CD4-positive, alpha-beta T cell (primary cell): ENCODE results near the gene UBE3B. TPM values are rescaled to one million over a fixed set of nuclear protein-coding genes. Genes with fewer than 3 reads are reported as not detected.

Experiments used
- ATAC-seq: fragments of 200-7000 bp; cut with Tn5 transposase; one replicate; pipeline ENCODE4 v1.10.0; 2022; ENCODE audit warnings: mild to moderate bottlenecking; ENCODE audit not compliant: poor library complexity
- CTCF ChIA-PET: fragments of 350-600 bp; sonication (Branson Sonifier 250); formaldehyde crosslinking; loops from one replicate; lab custom pipeline; 2021; ENCODE audit warnings: antibody characterized with exemption, inconsistent platforms; lab: Charles Lee
- POLR2A ChIA-PET: fragments of 350-600 bp; sonication (Branson Sonifier 250); formaldehyde crosslinking; loops from one replicate; lab custom pipeline; 2021; ENCODE audit warnings: antibody characterized with exemption, inconsistent platforms; lab: Charles Lee
- DNase-seq, 14 experiments: peaks; one replicate each; pipeline ENCODE4 v3.0.0-alpha.2; 2013 to 2020; ENCODE audit warnings: mixed read lengths in 2 of 14
- H3K27ac ChIP-seq, 2 donors: one replicate each; pipeline versions ENCODE4 v1.5.1 to v1.7.0; 2013; ENCODE audit warnings: low read length in 2 of 2, low read depth in 1 of 2, mild to moderate bottlenecking in 1 of 2
- H3K27me3 ChIP-seq, 2 experiments: 1 replicate in 1 of 2; 2 replicates in 1 of 2; pipeline versions ENCODE4 v1.6.1 to v1.7.0; 2013; ENCODE audit warnings: low read length in 2 of 2, control low read depth in 1 of 2, mild to moderate bottlenecking in 1 of 2, moderate library complexity in 1 of 2; ENCODE audit not compliant: insufficient read depth in 2 of 2, control insufficient read depth in 1 of 2
- H3K36me3 ChIP-seq: one replicate; pipeline ENCODE4 v1.6.1; 2013; ENCODE audit warnings: low read length, control low read depth; ENCODE audit not compliant: insufficient read depth
- H3K4me1 ChIP-seq: one replicate; pipeline ENCODE4 v1.6.1; 2013; ENCODE audit warnings: low read length, control low read depth; ENCODE audit not compliant: insufficient read depth
- H3K4me3 ChIP-seq: one replicate; pipeline ENCODE4 v1.5.1; 2013; ENCODE audit warnings: mild to moderate bottlenecking, low read length, moderate library complexity
- H3K9me3 ChIP-seq, 2 experiments: 1 replicate in 1 of 2; 2 replicates in 1 of 2; pipeline versions ENCODE4 v1.6.1 to v1.7.0; 2013; ENCODE audit warnings: low read length in 2 of 2, mild to moderate bottlenecking in 2 of 2, control low read depth in 1 of 2, moderate library complexity in 1 of 2; ENCODE audit not compliant: control insufficient read depth in 1 of 2, insufficient read depth in 1 of 2
- H3K27ac Mint-ChIP-seq: one replicate; pipeline ENCODE4 v1.8.0; 2020; ENCODE audit warnings: mixed read lengths
- H3K27me3 Mint-ChIP-seq: one replicate; pipeline ENCODE4 v1.8.0; 2021; ENCODE audit warnings: mixed read lengths
- H3K36me3 Mint-ChIP-seq: one replicate; pipeline ENCODE4 v1.8.0; 2021; ENCODE audit warnings: low read depth, mixed read lengths
- H3K4me1 Mint-ChIP-seq: one replicate; pipeline ENCODE4 v1.8.0; 2021; ENCODE audit warnings: low read depth, mixed read lengths
- H3K4me3 Mint-ChIP-seq: one replicate; pipeline ENCODE4 v1.8.0; 2020; ENCODE audit warnings: mild to moderate bottlenecking, mixed read lengths
- H3K9me3 Mint-ChIP-seq: one replicate; pipeline ENCODE4 v1.8.0; 2020; ENCODE audit warnings: mixed read lengths
- CTCF ChIP-seq: fragments of 200-600 bp; IDR thresholded peaks from one replicate; pipeline ENCODE4 v1.8.0; 2022; ENCODE audit warnings: antibody characterized with exemption, mild to moderate bottlenecking
- intact Hi-C, 2 experiments: fragments of 100-400 bp; cut with DNase I in 1 of 2; cut with micrococcal nuclease in 1 of 2; formaldehyde crosslinking; loops; one replicate each; pipeline versions ENCODE4 v1.15.1 to v1.9.0; 2023 to 2025; cut with DNase I, micrococcal nuclease
- total RNA-seq, 174 experiments: library from RNA in 2 of 174; stranded (reverse) in 2 of 174; gene quantifications; one replicate each; pipeline ENCODE4 v1.2.3 and lab custom pipeline; 2021 to 2026

Gene UBE3B
- total RNA-seq, 2 experiments from 2014 or later: 17.2 to 19.9 TPM

GRCh38 chr12:109462868-109463692, 14.4 kb upstream of the UBE3B start:
- TF ChIP-seq CTCF: no peak
- peak; percentile 73 for ATAC-seq
- peaks cover 57% of the 10 kb centered on the region for H3K36me3 ChIP-seq
- intact Hi-C loops: no loop called here
- peak overlapping the region; percentile 61 for H3K4me3 Mint-ChIP-seq
- no peaks in the 10 kb centered on the region for H3K9me3 Mint-ChIP-seq
- H3K36me3 Mint-ChIP-seq: peaks cover 58% of the 10 kb centered on the region
- H3K4me1 ChIP-seq: peaks cover 30% of the 10 kb centered on the region
- H3K27me3 Mint-ChIP-seq: no peaks in the 10 kb centered on the region
- H3K27ac ChIP-seq: no peak overlapping the region
- CTCF ChIA-PET: interaction anchor here (1.0 to 1.5 kb wide), 2 partner anchors 30 to 35 kb away, joined by 3 to 4 read pairs; no protein-coding TSS in a partner anchor
- peak overlapping the region; percentile 76 for H3K27ac Mint-ChIP-seq
- H3K27me3 ChIP-seq: no peaks in the 10 kb centered on the region
- peaks cover 58% of the 10 kb centered on the region for H3K4me1 Mint-ChIP-seq
- POLR2A ChIA-PET: interaction anchor here (0.8 to 2.2 kb wide), 5 partner anchors 10 to 35 kb away, joined by 3 to 21 read pairs (median 5); partner anchors contain the start of genes KCTD10 and UBE3B
- DNase-seq: peak in 1 of 14 experiments; percentile 19
- H3K9me3 ChIP-seq: no peaks in the 10 kb centered on the region
- H3K4me3 ChIP-seq: no peak overlapping the region

- no peaks in the 10 kb centered on the region for H3K27me3 Mint-ChIP-seq
- Histone ChIP-seq H3K9me3 (no peaks in the 10 kb centered on the region), H3K27ac (no peak overlapping the region), H3K27me3 (no peaks in the 10 kb centered on the region), H3K36me3 (peaks cover 55% of the 10 kb centered on the region), H3K4me3 (no peak overlapping the region), H3K4me1 (peaks cover 30% of the 10 kb centered on the region)
- ChIA-PET POLR2A (interaction anchor here (1.0 to 2.2 kb wide), 3 partner anchors 10 to 36 kb away, joined by 5 to 21 read pairs (median 8); partner anchors contain the start of genes KCTD10 and UBE3B), CTCF (interaction anchor here (1.0 to 1.5 kb wide), 3 partner anchors 31 to 311 kb away, joined by 3 to 4 read pairs (median 3); no protein-coding TSS in a partner anchor)
- no peak for DNase-seq
- peaks cover 59% of the 10 kb centered on the region for H3K36me3 Mint-ChIP-seq
- ATAC-seq: peak; percentile 14
- peaks cover 58% of the 10 kb centered on the region for H3K4me1 Mint-ChIP-seq
- TF ChIP-seq CTCF: no peak
- intact Hi-C loops: no loop called here
- no peaks in the 10 kb centered on the region for H3K9me3 Mint-ChIP-seq
- H3K27ac Mint-ChIP-seq: peak overlapping the region; percentile 76
- H3K4me3 Mint-ChIP-seq: no peak overlapping the region
These were observed 13.7 kb upstream of the UBE3B start for GRCh38 chr12:109463756-109464155.

- Mint-ChIP-seq H3K27ac (no peak overlapping the region), H3K36me3 (peaks cover 56% of the 10 kb centered on the region), H3K9me3 (no peaks in the 10 kb centered on the region), H3K27me3 (no peaks in the 10 kb centered on the region), H3K4me1 (peaks cover 52% of the 10 kb centered on the region), H3K4me3 (no peak overlapping the region)
- Histone ChIP-seq H3K36me3 (peaks cover 56% of the 10 kb centered on the region), H3K27me3 (no peaks in the 10 kb centered on the region), H3K27ac (no peak overlapping the region), H3K4me3 (no peak overlapping the region), H3K9me3 (no peaks in the 10 kb centered on the region), H3K4me1 (peaks cover 31% of the 10 kb centered on the region)
- no peak for ATAC-seq
- ChIA-PET CTCF (interaction anchor here (1.5 kb wide), 1 partner anchor 310 kb away, joined by 3 read pairs; no protein-coding TSS in a partner anchor), POLR2A (no interaction called here)
- intact Hi-C loops: no loop called here
- TF ChIP-seq CTCF: no peak
- no peak for DNase-seq
These were observed 12.6 kb upstream of the UBE3B start for GRCh38 chr12:109464642-109465351.
